Peyer's patch (tissue), 4 donors: ENCODE results near the gene CHMP1A.

Experiments used
- POLR2A ChIP-seq, 2 donors: fragments of 450-650 bp; IDR thresholded peaks; one replicate each; pipeline ENCODE4 v1.5.1; 2017; ENCODE audit warnings: antibody characterized with exemption in 2 of 2, mild to moderate bottlenecking in 2 of 2, moderate library complexity in 2 of 2
- TF ChIP-seq, protein P1 (sequence below), 6 experiments: fragments of 450-650 bp in 4 of 6; fragments of 200-600 bp in 2 of 6; sonication (generic) in 1 of 6; IDR thresholded peaks; one replicate each; pipeline ENCODE4 v1.5.1; 2017 to 2019; ENCODE audit warnings: antibody characterized with exemption in 6 of 6, mild to moderate bottlenecking in 3 of 6, moderate library complexity in 1 of 6

DNA sequence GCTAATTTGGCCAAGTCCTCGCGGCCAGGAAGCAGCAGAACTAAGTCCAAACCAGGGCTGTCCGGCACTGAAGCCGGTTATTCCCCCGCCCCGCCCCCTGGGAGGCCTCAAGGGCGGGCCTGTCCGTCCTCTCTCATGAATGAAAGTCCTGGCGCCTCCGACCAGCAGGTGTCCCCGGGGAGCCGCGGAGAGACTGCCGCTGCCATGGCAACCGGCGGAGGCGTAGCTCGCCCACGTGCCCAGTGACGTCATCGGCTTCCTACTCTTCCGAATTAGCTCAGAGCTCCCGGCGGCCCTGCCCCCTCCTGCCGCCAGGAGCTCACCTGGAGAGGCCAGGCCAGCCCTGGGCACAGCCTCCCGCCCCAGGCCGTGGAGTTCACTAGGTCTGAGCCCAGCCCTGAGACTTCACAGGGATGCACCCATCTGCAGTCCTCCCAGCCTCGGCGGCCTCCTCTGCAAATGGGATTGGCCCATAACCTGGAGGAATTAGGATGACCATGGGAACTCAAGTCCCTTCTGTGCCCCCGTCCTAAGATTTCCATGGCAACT is 42.7 kb upstream of the CHMP1A start:
- TF ChIP-seq, protein P1, sequence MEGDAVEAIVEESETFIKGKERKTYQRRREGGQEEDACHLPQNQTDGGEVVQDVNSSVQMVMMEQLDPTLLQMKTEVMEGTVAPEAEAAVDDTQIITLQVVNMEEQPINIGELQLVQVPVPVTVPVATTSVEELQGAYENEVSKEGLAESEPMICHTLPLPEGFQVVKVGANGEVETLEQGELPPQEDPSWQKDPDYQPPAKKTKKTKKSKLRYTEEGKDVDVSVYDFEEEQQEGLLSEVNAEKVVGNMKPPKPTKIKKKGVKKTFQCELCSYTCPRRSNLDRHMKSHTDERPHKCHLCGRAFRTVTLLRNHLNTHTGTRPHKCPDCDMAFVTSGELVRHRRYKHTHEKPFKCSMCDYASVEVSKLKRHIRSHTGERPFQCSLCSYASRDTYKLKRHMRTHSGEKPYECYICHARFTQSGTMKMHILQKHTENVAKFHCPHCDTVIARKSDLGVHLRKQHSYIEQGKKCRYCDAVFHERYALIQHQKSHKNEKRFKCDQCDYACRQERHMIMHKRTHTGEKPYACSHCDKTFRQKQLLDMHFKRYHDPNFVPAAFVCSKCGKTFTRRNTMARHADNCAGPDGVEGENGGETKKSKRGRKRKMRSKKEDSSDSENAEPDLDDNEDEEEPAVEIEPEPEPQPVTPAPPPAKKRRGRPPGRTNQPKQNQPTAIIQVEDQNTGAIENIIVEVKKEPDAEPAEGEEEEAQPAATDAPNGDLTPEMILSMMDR (IDR thresholded peaks at IDR 0.05) = peak; percentile 83 to 98 (median 94)
- peak; percentile 34 to 77 for TF ChIP-seq POLR2A (IDR thresholded peaks at IDR 0.05)
